Activated CD4-positive, alpha-beta T cell treated with anti-CD3 and anti-CD28 coated beads for 36 hours (primary cell): ENCODE data around the gene CDC42BPB. TPM values are rescaled to one million over a fixed set of nuclear protein-coding genes. Genes with fewer than 3 reads are reported as not detected.

Experiments used
- ATAC-seq: fragments of 200-7000 bp; cut with Tn5 transposase; one replicate; pipeline ENCODE4 v1.10.0; 2021; ENCODE audit warnings: mild to moderate bottlenecking, moderate library complexity
- CTCF ChIA-PET: fragments of 350-600 bp; sonication (Branson Sonifier 250); formaldehyde crosslinking; loops from one replicate; lab custom pipeline; 2021; ENCODE audit warnings: antibody characterized with exemption; lab: Charles Lee
- POLR2A ChIA-PET: fragments of 350-600 bp; sonication (Branson Sonifier 250); formaldehyde crosslinking; loops from one replicate; lab custom pipeline; 2021; ENCODE audit warnings: antibody characterized with exemption, inconsistent platforms; lab: Charles Lee
- DNase-seq: peaks from one replicate; pipeline ENCODE4 v3.0.0-alpha.2; 2020
- H3K27ac Mint-ChIP-seq: one replicate; pipeline ENCODE4 v1.8.0; 2021; ENCODE audit warnings: mixed read lengths
- H3K27me3 Mint-ChIP-seq: one replicate; pipeline ENCODE4 v1.8.0; 2021; ENCODE audit warnings: mixed read lengths
- H3K36me3 Mint-ChIP-seq: one replicate; pipeline ENCODE4 v1.8.0; 2021; ENCODE audit warnings: low read depth, mixed read lengths
- H3K4me1 Mint-ChIP-seq: one replicate; pipeline ENCODE4 v1.8.0; 2021; ENCODE audit warnings: mixed read lengths
- H3K4me3 Mint-ChIP-seq: one replicate; pipeline ENCODE4 v1.8.0; 2021; ENCODE audit warnings: mild to moderate bottlenecking, moderate library complexity, mixed read lengths
- H3K9me3 Mint-ChIP-seq: one replicate; pipeline ENCODE4 v1.8.0; 2021; ENCODE audit warnings: low read depth, mixed read lengths
- intact Hi-C, 2 experiments: fragments of 100-400 bp; cut with DNase I in 1 of 2; cut with micrococcal nuclease in 1 of 2; formaldehyde crosslinking; loops; one replicate each; pipeline versions ENCODE4 v1.14.2 to v1.15.1; 2022 to 2024; cut with DNase I, micrococcal nuclease
- total RNA-seq, 2 experiments: library from RNA; stranded (reverse); gene quantifications; one replicate each; pipeline ENCODE4 v1.2.3, GENCODE V29; 2021

The CDC42BPB gene
- total RNA-seq, 2 experiments from 2014 or later, result 4.0 to 4.4 TPM

GRCh38 chr14:102937331-102938175, 119.8 kb downstream of the CDC42BPB start:
- POLR2A ChIA-PET, result no interaction called here
- DNase-seq (no peak), ATAC-seq (no peak)
- Mint-ChIP-seq H3K4me1 (no peaks in the 10 kb centered on the region), H3K27me3 (no peaks in the 10 kb centered on the region), H3K36me3 (no peaks in the 10 kb centered on the region), H3K27ac (no peak overlapping the region), H3K4me3 (no peak overlapping the region), H3K9me3 (no peaks in the 10 kb centered on the region)
- intact Hi-C loops, result no loop called here
- CTCF ChIA-PET, result no interaction called here

GRCh38 chr14:102935756-102936155, 121.6 kb downstream of the CDC42BPB start:
- CTCF ChIA-PET, result interaction anchor here (0.6 kb wide), 1 partner anchor 51 kb away, joined by 3 read pairs; no protein-coding TSS in a partner anchor

DNA sequence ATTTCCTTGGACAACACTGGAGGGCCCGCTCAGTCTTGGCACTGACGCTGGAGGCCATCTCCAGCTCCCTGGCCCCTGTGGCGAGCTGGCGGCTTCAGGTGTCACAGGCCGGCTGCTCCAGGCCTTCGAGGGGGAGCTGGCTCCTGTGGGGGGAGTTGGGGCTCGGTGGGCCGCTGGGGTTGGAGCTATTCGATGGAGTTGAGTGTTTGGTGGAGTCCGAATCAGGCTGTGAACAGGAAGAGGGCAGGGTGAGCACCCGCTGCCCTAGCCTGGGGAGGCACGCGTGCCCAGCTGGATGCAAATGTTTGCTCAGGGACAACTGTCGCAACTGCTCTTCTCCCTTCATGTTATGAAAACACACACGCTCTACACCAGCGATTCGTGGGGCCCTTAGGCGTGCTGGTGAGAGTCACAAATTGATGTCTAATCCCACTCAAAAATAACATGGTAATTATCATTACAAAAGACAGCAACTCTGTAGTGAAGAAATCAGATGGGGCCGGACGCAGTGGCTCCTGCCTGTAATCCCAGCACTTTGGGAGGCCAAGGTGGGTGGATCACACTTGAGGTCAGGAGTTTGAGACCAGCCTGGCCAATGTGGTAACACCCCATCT, 123.6 kb downstream of the CDC42BPB start:
- H3K27ac Mint-ChIP-seq, result no peak overlapping the region

More at GRCh38 chr14:102935756-102936155, 121.6 kb downstream of the CDC42BPB start:
- no peak overlapping the region for H3K4me3 Mint-ChIP-seq
- intact Hi-C loops, result no loop called here
- POLR2A ChIA-PET, result interaction anchor here (0.6 kb wide), 1 partner anchor 9 kb away, joined by 10 read pairs; no protein-coding TSS in a partner anchor
- H3K4me1 Mint-ChIP-seq, result no peaks in the 10 kb centered on the region
- no peaks in the 10 kb centered on the region for H3K9me3 Mint-ChIP-seq
- no peak for ATAC-seq
- no peaks in the 10 kb centered on the region for H3K36me3 Mint-ChIP-seq
- DNase-seq, result no peak
- peaks cover 3% of the 10 kb centered on the region for H3K27me3 Mint-ChIP-seq
- H3K27ac Mint-ChIP-seq, result no peak overlapping the region

DNA sequence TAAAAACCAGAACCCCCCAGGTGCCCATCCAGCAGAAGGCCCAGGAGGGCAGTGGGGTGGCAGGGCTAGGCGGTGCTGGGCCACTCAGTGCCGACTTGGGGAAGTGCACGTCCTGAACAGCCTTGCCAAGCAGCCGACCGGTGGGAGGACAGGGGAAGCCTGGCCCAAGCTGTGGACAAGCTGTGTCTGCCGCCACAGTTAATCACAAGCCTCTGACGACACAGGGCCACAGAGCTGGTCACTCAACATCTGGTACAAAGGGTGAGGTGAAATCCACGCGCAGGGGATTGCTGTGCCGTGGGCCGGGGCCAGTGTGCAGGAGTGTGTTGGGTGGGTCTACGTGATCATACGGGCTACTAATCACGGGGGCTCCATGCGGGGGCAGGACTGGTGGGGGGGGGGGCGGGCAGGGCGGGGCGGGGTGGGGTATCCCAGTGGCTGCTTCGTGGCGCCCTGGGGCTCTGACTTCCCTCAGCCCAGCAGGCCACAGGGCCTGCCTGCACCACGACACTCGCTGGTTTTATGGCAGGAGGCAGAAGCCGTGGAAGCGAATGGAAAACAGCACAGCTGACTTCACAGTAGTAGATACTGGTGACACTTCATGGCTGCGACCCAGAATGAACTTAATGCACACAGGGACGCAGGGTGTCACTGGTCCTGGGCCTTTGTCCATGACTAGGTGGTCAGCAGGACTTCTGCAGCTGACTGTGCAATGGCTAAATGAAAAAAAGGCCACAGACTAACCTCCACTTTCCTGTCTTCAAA, 124.7 kb downstream of the CDC42BPB start:
- intact Hi-C loops, result no loop called here
- Mint-ChIP-seq H3K9me3 (no peaks in the 10 kb centered on the region), H3K27me3 (peaks cover 7% of the 10 kb centered on the region), H3K27ac (no peak overlapping the region), H3K4me3 (no peak overlapping the region), H3K36me3 (no peaks in the 10 kb centered on the region), H3K4me1 (peaks cover 4% of the 10 kb centered on the region)
- ChIA-PET CTCF (interaction anchor here (0.6 kb wide), 1 partner anchor 36 kb away, joined by 3 read pairs; no protein-coding TSS in a partner anchor), POLR2A (no interaction called here)
- DNase-seq, result no peak
- ATAC-seq, result no peak

More for the DNA sequence above, 123.6 kb downstream of the CDC42BPB start:
- ChIA-PET POLR2A (interaction anchor here (0.7 kb wide), 1 partner anchor 195 kb away, joined by 4 read pairs; no protein-coding TSS in a partner anchor), CTCF (no interaction called here)
- H3K27me3 Mint-ChIP-seq, result peaks cover 3% of the 10 kb centered on the region
- no peak for ATAC-seq
- H3K9me3 Mint-ChIP-seq, result no peaks in the 10 kb centered on the region
- H3K4me1 Mint-ChIP-seq, result peaks cover under 1% of the 10 kb centered on the region
- H3K36me3 Mint-ChIP-seq, result no peaks in the 10 kb centered on the region
- H3K4me3 Mint-ChIP-seq, result no peak overlapping the region
- DNase-seq, result no peak
- intact Hi-C loops, result no loop called here

DNA sequence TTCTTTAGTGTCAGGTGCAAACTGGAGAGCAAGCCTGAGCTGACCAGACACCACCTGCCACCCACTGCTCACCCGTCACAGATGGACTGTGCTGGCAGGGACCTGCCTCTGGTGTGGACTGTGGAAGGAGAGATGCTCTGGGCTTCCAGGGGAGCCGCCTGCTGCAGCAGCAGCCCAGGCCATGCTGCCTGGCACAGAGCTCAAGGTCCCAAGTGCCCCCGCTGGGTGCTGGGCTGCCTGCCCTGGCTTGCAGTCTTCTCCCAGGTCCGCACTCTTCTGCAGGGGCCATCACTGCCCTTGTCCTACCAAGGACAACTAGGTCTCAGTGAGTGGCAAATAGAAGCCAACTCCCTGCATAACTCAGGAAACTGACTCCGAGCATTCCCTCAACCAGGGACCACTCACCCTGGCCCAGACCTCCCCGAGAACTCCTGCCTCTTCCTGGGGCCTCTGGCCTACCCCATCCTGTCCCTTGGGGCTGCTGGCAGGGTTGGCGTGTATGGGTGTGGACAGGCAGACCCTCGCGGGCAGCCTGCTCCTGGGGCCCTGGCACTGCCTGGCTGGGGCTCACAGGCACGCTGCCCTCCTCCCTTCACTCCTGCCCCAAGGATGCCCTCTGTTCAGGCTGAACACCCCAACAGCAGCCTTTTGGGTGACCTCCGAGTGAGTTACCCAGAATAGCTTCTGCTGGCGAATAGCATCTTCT, 125.6 kb downstream of the CDC42BPB start:
- ATAC-seq, result no peak
- POLR2A ChIA-PET, result no interaction called here
- Mint-ChIP-seq H3K27ac (no peak overlapping the region), H3K4me1 (peaks cover 4% of the 10 kb centered on the region), H3K4me3 (no peak overlapping the region), H3K27me3 (peaks cover 12% of the 10 kb centered on the region), H3K36me3 (no peaks in the 10 kb centered on the region), H3K9me3 (no peaks in the 10 kb centered on the region)
- CTCF ChIA-PET, result interaction anchor here (0.6 to 1.4 kb wide), 2 partner anchors 12 to 35 kb away, joined by 3 read pairs; no protein-coding TSS in a partner anchor
- intact Hi-C loops, result no loop called here
- no peak for DNase-seq

- no peak overlapping the region for H3K27ac Mint-ChIP-seq
- H3K27me3 Mint-ChIP-seq, result peaks cover 15% of the 10 kb centered on the region
- ChIA-PET CTCF (interaction anchor here (0.8 to 1.4 kb wide), 2 partner anchors 13 to 236 kb away, joined by 3 to 4 read pairs; no protein-coding TSS in a partner anchor), POLR2A (no interaction called here)
- no peaks in the 10 kb centered on the region for H3K9me3 Mint-ChIP-seq
- peaks cover 4% of the 10 kb centered on the region for H3K4me1 Mint-ChIP-seq
- no peaks in the 10 kb centered on the region for H3K36me3 Mint-ChIP-seq
- intact Hi-C loops, result no loop called here
- DNase-seq, result no peak
- no peak overlapping the region for H3K4me3 Mint-ChIP-seq
- ATAC-seq, result no peak
These were observed 126.4 kb downstream of the CDC42BPB start for GRCh38 chr14:102930753-102931579.

DNA sequence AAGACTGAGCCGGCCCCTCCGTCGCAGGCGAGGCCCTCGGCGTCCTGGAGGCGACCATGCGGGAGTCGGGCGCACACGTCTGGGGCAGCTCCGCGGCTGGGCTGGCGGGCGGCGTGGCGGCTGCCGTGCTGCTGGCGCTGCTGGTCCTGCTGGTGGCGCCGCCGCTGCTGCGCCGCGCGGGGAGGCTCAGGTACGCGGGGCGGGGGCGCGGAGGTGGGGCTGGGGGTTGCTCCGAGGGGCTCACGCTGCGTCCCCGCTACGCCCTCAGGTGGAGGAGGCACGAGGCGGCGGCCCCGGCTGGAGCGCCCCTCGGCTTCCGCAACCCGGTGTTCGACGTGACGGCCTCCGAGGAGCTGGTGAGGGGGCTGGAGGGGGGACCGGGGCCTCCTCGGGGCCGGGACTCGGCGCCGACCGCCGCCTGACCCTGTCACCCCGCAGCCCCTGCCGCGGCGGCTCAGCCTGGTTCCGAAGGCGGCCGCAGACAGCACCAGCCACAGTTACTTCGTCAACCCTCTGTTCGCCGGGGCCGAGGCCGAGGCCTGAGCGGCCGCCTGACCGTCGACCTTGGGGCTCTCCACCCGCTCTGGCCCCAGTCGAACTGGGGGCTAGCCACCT, 127.1 kb downstream of the CDC42BPB start:
- no peak overlapping the region for H3K4me3 Mint-ChIP-seq
- CTCF ChIA-PET, result interaction anchor here (0.6 to 0.8 kb wide), 2 partner anchors 235 to 525 kb away, joined by 3 to 4 read pairs; no protein-coding TSS in a partner anchor
- no peak overlapping the region for H3K27ac Mint-ChIP-seq
- POLR2A ChIA-PET, result interaction anchor here (0.7 kb wide), 1 partner anchor 80 kb away, joined by 3 read pairs; no protein-coding TSS in a partner anchor
- H3K9me3 Mint-ChIP-seq, result no peaks in the 10 kb centered on the region
- peaks cover 6% of the 10 kb centered on the region for H3K4me1 Mint-ChIP-seq
- no peaks in the 10 kb centered on the region for H3K36me3 Mint-ChIP-seq
- ATAC-seq (no peak), DNase-seq (no peak)
- peaks cover 20% of the 10 kb centered on the region for H3K27me3 Mint-ChIP-seq
- intact Hi-C loops, result no loop called here

DNA sequence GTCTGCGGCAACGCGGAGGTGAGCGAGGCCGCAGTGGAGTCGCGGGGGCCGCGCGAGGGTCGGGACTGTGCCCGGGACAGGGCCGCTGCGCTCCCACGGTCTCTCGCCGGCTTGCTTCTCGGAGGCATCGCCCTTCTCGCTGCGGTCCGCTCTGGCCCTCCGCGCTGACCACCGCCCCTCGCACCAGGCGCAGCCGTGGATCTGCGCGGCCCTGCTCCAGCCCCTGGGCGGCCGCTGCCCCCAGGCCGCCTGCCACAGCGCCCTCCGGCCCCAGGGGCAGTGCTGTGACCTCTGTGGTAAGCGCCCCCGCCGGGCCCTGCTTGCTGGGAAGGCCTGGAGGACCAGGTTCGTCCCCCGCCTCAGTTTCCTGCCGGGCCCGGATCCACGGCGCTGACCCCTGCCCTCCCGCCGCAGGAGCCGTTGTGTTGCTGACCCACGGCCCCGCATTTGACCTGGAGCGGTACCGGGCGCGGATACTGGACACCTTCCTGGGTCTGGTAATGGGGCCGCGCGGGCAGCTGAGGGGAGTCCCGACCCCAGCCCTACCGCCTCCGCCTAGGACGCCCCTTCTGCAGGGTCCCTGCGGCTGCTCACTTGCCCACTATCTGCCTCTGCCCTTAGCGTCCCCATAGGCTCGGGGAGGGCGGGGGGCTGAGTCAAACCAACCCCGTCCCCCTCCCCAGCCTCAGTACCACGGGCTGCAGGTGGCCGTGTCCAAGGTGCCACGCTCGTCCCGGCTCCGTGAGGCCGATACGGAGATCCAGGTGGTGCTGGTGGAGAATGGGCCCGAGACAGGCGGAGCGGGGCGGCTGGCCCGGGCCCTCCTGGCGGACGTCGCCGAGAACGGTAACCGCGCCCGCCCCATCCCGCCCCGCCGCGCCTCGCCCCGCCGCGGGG, 127.9 kb downstream of the CDC42BPB start:
- POLR2A ChIA-PET, result interaction anchor here (0.7 kb wide), 1 partner anchor 79 kb away, joined by 3 read pairs; no protein-coding TSS in a partner anchor
- ATAC-seq (no peak), DNase-seq (no peak)
- Mint-ChIP-seq H3K9me3 (no peaks in the 10 kb centered on the region), H3K36me3 (no peaks in the 10 kb centered on the region), H3K4me3 (no peak overlapping the region), H3K27me3 (peaks cover 22% of the 10 kb centered on the region), H3K4me1 (peaks cover 6% of the 10 kb centered on the region), H3K27ac (no peak overlapping the region)
- intact Hi-C loops, result no loop called here
- CTCF ChIA-PET, result no interaction called here
